NCI-H2171 (cell line): ENCODE data around the gene PHF19.

Experiments
- DNase-seq: peaks from one replicate; lab custom pipeline; 2025; lab: John Stamatoyannopoulos, UW

The PHF19 gene

DNA sequence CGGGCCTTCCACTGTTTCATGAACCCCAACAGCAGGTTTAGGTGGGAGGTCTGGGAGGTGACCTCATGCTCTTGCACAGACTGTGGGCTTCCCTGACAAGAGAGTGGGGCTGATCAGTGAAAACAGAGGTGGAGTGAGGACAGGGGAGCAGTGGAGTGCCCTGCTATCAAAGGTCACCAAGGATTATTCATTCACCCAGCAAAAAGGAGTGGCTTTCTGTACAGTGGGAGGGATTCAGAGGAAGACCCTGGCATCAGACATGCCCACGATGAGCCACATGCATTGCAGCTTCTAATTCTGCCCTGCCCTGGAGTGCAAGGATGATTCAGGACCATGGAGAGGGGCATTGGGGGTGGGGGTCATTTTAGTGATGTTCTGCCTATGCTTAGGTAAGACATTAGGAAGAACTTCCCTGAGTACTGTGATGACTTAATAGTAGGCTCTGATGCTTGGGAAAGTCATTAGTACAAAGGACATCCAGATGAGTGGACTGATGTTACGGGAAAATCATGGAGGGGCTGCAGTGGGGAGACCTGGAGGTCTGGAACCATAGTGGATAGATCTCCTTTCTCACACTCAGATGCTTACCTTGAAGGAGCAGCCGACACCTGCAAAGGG lies 36.8 kb upstream of the PHF19 start:
- DNase-seq, result no peak

DNA sequence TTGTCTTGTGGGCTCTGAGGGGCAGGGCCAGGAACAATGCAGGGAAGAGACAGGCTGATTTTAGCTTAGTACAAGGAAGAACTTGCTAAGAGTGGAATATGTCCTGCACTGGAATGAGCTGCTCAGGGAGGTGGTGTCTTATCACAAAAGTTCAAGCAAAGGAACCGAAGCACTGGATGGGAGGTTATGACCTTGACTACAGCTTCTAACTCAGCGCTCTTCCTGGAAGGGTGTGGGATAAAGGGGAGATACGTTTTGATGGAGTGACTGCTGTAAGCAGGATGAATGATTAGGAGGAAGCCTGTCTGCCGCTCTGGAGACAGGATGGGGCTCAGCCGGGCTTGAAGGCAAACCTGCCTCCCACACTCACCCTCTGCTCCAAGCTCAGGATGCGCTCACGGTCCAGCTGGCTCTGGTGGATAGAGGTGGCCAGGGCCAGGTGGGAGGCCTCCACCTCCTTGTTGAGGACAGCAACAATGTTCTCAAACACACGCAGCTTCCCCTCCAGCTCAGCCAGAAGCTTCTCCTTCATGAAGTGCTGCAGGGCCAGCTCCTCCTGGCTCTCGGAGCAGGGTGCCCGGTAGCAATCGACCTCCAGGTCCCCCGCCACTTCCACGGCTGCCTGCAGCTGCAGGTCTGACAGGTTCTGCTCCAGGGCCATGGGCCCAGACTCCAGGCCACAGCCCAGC lies 36.1 kb upstream of the PHF19 start:
- DNase-seq, result no peak

DNA sequence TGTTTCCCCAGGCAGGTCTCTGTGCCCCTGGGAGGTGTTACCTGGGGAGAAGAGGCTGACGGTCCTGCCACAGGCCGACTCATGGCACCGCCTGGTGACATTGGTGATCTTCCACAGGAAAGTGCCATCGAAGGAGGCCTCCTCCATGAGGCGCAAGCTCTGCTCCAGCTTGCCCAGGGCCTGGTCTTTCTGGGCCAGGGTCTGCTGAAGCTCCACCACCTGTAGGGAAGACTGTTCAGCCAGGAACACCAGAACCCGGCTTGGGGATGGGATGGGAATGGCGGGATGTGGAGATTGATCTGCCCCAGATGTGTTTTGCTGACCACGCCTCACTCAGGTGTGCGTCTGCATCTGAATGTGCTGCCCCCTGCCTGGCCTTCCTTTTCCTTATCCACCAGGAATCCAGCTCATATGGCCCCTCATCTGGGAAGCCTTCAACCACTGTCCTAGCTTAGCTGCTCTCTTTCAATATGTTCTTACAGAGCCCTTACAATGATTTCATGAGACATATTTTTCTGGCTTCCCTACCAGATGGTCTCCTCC lies 34.4 kb upstream of the PHF19 start:
- no peak for DNase-seq

DNA sequence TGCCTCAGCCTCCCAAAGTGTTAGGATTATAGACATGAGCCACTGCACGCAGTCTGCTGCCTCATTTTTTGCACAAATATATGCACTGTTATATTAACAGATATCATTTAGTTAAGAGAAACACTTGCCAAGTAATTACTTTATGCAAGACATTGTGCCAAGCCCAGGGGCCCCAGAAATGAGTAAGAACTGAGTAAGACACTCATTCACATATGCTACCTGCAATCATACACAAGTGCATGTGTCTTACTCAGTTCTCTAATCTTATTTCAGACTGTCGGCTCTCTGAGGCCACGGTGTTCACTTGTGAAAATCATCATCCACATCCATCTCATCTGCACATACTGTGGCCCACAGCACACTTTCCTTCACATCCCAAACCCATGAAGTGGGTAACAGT lies 33.7 kb upstream of the PHF19 start:
- no peak for DNase-seq

DNA sequence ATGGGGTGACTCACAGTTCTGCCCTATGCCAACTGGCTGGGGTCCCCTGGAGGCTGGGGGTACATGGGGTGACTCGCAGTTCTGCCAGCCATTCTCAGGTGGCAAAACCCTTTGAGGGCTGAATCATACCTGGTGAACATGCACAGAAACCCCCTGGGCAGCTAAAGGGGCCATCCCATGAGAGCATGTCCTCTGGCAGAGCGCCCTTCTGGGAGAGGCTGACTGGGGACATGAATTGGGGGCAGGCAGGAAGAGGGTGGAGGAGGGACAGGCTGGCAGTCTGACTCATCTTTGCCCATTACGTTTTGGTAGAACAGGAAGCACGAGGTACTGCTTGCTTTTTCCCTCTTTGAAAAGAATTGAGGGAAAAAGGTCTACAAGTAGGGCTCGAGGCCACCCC lies 32.9 kb upstream of the PHF19 start:
- no peak for DNase-seq

DNA sequence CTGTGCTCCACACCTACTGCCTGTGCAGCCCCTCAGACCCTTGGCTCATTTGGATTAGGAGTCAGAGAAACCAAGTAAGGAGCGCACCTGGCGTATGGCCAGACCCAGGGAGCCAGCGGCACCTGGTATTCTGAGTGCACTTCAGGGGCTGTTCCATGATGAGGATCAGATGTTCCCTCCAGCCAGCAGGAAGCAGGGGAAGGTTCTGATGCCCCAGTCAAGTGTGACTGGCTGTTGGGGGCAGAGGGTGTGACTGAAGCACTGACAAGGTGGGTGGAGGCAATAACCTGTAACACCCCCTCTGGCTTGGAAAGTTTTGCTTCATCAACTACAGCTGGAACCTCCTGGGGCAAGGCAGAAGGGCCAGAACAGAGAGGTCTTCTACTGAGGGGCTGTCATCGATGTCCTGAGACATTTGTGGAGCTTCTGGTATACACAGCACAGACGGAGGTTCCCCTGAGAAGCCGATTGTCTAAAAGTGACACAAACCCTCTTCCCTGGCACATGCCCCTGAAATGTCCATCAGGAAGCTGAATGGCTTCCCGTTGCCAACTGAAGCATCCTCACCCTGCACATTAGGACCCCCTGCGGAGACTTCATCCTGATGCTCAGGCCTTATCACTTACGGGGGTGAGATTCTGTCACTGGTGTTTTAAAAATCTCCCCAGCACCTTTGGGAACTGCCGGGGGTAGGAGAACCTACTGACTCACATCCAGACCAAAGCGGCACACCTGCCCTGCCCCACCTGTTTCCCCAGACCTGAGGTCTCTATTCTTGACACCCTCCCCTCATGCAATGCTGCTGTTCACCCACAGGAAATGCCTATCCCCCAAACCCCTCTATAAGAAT lies 28.6 kb upstream of the PHF19 start:
- no peak for DNase-seq

DNA sequence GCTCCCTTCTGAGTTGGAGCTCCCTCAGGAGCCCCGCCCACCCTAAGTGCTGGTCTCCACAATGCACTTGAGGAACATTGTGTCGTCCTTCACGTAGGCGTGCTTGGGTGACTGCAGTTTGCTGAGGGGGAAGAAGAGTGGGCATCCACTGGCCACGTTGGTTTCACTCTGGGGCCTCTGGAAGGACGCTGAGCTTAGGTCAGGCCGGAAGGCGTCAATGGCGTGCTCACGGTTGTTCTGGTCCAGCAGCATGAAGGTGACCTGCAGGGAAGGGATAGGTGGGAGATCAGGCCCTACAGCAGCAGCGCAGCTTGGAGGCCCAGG lies 28.0 kb upstream of the PHF19 start:
- no peak for DNase-seq

DNA sequence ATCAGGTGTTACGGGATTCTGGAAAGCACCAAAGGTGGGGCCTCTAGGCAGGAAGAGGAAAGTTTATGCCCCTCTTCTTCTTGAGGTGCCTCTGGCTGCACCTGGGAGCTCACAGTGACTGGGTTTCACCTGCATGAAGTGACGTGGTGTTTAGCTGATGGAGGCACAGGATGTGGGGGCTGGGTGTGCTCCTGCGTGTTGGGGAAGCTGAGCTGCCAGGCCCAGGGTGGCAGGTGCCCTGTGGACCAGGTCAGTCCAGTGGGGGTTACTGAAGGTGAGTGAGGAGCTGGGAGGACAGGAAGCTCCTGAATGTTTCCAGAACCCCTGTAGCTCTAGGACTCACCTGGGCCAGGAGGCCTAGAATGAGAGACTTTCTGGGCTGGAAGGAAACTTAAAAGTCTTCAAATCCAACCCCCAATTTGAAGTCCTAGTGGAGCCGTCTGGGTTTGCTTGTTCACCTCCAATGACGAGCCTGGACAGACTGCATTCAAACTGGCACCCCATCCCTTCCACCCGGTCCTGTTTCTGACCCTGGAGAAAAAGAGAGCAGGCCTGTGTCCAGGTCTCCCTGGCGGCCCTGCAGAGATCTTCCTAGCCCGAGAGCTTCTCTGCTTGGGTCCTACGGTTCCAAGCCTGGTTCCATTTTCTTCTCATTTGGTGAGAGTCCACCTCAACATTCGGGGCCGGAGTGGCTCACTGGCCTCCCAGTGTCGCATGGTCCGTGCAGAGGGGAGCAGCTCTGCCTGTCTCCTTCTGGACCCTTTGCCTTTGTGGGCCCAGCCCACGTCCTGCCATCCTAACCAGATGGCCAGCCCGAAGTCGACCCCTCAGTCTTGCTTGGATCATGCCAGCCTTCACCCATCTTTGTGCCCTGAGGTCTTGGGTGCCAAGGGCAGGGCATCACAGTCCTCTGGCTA lies 27.3 kb upstream of the PHF19 start:
- DNase-seq, result no peak

DNA sequence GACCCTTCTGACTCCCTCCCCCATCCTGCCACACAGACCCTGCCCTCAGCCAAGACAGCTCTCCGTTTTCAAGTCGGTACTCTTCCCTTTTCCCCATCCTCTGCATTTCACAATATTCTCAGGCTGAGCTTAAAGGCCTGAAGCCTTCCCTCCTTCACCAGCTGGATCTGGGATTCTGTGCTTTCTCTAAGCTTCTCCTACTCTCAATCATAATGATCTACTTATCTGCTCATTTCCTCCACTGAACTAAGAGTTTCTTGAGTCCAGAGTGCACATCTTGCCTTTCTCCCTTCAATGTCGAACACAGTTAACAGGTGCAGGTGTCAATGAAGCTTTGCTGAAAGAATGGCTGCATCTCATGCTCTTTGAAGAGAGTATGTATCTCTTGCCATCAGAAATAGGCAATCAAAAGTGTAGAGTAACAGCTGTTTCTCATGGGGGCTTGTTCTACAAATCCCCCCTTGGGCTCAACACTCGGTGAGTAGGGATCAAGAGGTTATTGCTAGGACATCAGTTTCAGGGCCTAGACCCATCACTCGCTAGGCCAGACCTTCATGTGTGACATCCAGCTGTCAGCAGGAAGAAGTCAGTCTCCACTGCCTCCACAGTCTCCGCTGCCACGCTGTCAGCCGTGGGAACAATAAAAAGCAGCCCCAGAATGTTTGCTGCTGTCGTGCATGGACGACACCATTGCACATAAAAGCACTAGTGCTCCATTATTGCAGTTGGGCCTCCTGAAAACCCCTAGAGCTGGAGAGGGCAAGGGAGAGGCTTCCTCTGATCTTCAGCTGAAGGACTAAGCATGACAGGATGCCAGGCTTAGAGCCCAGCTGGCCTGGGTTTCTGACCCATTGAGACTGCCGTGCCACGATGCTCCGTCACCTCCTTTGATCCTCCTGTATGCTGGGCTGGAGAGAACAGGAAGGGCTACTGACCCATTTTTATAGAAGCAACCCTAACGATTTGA lies 25.9 kb upstream of the PHF19 start:
- no peak for DNase-seq

DNA sequence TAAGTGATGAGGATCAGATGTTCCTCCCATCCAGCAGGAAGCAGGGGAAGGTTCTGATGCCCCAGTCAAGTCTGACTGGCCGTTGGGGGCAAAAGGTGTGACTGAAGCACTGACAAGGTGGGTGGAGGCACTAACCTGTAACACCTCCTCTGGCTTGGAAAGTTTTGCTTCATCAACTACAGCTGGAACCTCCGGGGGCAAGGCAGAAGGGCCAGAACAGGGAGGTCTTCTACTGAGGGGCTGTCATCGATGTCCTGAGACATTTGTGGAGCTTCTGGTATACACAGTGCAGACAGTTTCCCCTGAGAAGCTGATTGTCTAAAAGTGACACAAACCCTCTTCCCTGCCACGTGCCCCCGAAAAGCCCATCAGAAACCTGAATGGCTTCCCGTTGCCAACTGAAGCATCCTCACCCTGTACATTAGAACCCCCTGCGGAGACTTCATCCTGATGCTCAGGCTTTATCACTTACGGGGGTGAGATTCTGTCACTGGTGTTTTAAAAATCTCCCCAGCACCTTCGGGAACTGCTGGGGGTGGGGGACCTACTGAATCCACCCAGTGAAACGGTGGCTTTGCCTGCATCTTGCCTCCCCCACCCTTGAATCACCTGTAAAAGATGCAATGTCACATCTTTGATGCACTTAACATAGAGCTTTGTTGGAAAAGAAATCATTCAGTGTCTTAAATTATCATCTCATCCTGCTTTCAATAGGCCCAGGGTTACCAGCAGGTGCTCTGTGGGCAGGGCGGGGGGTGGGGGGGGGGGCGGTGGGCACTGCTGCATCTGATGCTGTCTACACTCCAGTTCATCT lies 25.0 kb upstream of the PHF19 start:
- no peak for DNase-seq

DNA sequence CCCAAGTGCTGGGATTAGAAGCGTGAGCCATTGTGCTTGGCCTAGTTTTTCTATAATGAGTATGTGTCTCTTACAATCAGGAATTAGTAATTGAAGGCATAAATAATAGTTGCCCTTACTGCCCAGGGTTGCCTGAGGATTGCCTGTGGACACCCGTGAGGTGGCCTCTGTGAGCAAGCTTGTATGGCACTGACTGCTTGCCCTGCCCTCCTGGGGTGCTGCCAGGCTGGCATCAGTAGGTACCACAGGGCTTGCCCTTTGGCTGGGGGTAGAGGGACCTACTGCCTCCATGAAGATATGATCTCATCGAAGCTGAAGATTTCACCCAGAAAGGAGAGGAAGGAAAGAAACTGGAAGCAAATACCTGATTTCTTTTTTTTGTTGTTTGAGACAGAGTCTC lies 23.8 kb upstream of the PHF19 start:
- no peak for DNase-seq

DNA sequence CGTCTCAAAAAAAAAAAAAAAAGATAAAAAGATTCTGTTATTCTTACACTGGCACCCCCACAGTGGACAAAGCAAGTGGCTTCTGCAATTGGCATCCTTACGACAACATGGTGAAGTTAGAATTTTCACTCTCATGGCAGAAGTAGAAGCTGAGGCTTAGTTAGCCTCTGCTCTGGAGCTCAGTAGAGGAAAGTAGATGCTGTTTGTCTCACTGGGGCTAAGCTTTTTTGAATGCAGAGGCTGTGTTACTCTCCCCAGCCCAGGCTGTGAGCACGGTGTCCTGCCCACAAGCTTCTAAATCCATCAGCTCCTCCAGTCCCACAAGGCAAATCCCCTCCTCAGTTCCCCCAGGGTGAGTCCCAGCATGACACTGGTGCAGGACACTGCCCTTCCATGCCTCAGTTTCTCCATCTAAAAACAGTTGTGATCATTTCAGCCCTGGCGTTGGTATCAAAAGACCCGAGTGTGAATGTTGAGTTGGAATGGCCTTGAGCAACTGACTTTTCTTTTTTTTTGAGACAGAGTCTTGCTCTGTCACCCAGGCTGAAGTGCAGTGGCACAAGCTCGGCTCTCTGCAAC lies 22.6 kb upstream of the PHF19 start:
- no peak for DNase-seq

DNA sequence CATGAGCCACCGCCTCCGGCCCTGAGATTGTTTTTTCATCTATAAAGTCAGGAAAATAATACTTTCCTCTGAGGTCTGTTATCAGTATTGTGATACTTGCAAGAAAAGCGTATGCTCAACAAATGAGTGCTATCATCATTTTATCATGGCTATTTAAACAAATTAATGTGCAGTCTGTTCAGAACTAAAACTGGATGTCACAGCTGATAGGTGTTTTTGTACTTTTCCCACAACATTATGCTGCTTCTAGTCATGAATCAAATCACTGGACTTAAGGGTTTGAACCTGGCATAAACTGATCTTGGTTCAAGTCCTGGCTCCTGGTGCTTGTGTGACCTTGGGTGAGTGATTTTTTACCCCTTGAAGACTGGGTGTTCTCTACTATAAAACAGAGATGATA lies 21.4 kb upstream of the PHF19 start:
- DNase-seq, result no peak

DNA sequence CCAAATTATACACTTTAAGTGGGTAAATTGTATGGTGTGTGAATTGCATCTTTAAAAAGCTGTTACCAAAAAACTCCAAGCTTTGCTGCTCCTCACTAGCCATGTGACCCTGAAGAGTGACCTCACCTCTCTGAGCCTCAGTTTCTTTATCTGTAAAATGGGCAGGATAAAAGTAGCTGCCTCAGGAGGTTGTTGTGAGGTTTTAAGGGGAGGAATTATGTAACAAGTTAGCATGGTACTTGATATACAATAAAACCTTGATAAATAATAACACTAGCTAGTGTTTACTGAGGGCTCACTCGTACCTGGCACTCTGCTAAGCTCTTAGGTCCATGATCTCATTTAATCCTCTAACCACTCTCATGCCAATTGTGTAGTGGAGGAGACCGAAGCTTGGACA lies 19.0 kb upstream of the PHF19 start:
- DNase-seq, result no peak

DNA sequence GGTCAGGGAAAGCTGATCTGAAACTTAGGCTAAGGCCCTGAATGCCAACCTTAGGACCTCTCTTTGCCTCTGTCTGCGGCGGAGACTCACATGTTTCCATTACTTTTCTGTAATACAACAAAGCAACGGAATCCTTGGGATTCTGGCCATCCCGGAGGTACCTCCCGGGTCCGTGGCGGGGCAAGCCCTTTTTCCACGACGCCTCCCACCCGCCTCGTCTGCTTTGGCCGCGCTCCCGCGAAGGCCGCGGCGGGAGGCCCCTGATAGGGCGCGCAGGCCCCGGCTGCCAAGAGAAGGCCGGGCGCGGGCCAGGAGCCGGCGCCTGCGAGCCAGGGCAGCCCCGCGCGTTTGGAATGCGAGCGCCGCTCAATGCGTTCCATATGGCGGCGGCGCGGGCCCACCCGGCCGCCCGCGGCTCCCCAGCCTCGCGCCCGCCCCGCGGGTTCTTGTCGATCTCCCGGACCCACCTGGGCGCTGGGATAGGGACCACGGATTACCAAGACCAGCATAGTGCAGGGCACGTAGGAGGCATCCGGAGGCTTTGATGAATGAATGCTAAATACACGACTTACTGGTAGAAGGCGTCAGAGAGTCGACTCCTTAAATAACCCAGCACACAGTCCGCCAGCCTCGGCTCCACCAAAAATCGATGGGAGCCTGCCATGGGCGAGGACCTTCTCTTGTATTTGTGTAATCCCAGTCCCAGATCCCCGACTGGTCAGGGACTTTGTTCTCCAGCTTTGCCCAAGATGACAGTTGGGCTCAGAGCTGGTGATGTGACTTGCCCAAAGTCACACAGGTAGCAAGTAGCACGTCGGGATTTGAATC lies 17.5 kb upstream of the PHF19 start:
- no peak for DNase-seq

DNA sequence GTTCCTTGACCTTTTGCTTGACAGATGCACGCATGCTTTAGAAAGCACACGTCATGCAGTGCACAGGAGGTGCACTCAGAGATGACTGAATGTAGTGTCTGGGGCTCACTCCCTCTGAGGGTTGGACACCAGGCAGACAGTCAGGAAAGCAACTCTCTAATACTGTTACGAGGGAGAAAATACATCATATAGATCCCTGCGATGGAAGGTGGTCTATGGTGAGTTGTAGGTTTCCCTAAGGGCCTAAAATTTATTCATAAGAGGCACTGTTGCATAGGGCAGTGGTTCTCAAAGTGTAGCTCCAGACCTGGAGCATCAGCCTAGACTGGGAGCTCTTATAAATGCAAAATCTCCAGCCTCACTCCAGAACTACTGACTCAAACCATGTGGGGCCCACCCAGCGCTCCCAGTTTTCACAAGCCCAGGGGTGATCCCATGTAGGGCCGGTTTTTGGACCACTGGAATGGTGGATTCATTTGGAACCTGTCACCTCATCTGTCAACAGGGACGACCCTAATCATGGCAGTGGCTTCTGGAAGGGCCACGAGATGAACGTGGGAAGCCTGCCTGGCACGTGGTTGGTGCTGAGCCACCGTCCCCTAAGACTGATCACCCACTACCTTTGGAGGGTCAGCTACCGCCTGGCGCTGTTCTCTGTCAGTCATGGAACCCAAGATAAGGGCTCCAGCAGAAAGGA lies 16.8 kb upstream of the PHF19 start:
- no peak for DNase-seq

DNA sequence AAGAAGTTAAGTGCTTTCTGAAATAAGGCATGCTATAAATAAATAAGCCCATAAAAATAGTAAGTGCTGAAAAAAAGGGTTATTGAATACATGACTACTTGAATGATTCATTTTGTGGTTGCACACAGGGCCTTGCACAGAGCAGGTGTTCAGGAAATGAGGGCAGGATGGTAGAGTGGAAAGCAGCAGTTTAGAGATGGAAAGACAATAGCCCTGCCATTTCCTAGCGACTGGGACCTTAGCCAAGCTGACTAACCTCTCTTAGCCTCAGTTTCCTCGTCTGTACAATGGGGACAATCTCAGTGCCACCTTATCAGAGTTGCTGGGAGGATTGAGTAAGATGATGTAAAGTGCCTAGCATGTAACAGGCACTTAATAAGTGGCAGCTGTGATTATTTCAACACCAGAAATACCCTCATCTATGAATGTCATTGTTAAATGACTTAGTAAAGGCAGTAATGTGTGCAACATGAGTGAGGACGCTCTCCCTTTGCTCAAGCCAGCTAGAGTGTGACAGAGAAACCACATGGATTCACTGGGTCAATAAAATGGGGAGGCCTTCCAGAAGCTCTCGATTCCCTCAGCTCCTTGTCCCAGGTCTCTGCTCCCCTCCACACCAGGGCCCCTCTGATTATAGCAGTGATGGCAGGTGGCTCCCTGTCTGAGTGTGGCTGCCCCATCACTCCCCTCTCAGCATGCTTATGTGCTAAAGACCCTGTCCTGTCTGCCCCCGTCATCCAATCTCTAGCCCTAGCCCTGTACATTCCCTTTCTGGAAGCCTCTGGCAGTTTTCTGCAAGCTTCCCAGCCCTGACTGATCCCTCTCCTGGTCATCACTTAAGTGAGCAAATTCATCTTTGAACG lies 16.0 kb upstream of the PHF19 start:
- no peak for DNase-seq
